HUES64 (cell line): ENCODE data around the gene SEC31A.

Experiments
- H3K27ac ChIP-seq: 2 replicates; pipeline ENCODE4 v1.7.0; 2013; ENCODE audit warnings: low read depth, low read length, inconsistent platforms
- H3K27me3 ChIP-seq: 2 replicates; pipeline ENCODE4 v1.6.1; 2013; ENCODE audit warnings: mild to moderate bottlenecking, low read length; ENCODE audit not compliant: insufficient read depth
- H3K36me3 ChIP-seq: 2 replicates; pipeline ENCODE4 v1.6.1; 2013; ENCODE audit warnings: mild to moderate bottlenecking, low read length; ENCODE audit not compliant: insufficient read depth
- H3K4me1 ChIP-seq: 2 replicates; pipeline ENCODE4 v1.6.1; 2013; ENCODE audit warnings: mild to moderate bottlenecking, low read length, moderate library complexity; ENCODE audit not compliant: insufficient read depth
- H3K4me3 ChIP-seq: 2 replicates; pipeline ENCODE4 v1.5.1; 2013; ENCODE audit warnings: mild to moderate bottlenecking, low read length, moderate library complexity
- H3K9ac ChIP-seq: 2 replicates; pipeline ENCODE4 v1.6.1; 2013; ENCODE audit warnings: mild to moderate bottlenecking, low read depth, low read length
- H3K9me3 ChIP-seq: 2 replicates; pipeline ENCODE4 v1.6.1; 2013; ENCODE audit warnings: low read depth, low read length; ENCODE audit not compliant: insufficient read depth
- WGBS: fragments of 150-250, 120-280 bp; methylation state at CpG from one replicate; pipeline ENCODE4 v1.1.7; 2013; ENCODE audit warnings: missing lambda C conversion rate; 5-methylcytosine and 5-hydroxymethylcytosine counted together

Gene SEC31A

DNA sequence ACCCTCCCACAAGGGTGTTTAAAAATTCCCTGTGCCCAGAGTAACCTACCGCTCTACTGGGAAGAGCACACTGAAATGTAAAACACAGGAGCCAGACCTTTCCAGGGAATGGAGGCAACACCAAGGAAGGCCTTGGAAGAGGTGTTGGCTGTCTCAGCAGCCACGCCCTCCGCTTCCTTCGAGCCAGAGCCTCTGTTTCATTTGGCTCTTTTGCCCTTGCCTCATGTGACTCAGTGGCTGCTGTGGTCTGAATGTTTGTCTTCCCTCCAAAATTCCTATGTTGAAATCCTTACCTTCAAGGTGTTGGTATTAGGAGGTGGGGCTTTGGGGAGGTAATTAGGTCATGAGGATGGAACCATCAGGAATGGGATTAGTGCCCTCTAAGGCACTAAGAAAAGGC is 103.6 kb downstream of the SEC31A start:
- Histone ChIP-seq H3K4me1 (peaks cover 25% of the 10 kb centered on the region), H3K27me3 (peaks cover 100% of the 10 kb centered on the region), H3K27ac (no peak overlapping the region), H3K36me3 (no peaks in the 10 kb centered on the region), H3K9ac (no peak overlapping the region), H3K4me3 (no peak overlapping the region), H3K9me3 (peaks cover 4% of the 10 kb centered on the region; the same call in 1 of the 2 replicates)
- WGBS, result 62% methylated on average over 4 of the region's 4 CpGs

- Histone ChIP-seq H3K27me3 (peaks cover 100% of the 10 kb centered on the region), H3K9me3 (peaks cover 4% of the 10 kb centered on the region; the same call in 1 of the 2 replicates), H3K9ac (no peak overlapping the region), H3K4me1 (peaks cover 27% of the 10 kb centered on the region), H3K27ac (no peak overlapping the region), H3K4me3 (no peak overlapping the region), H3K36me3 (no peaks in the 10 kb centered on the region)
- WGBS, result 39% methylated on average over 4 of the region's 4 CpGs
Measured at GRCh38 chr4:82786828-82787227, 104.1 kb downstream of the SEC31A start.

DNA sequence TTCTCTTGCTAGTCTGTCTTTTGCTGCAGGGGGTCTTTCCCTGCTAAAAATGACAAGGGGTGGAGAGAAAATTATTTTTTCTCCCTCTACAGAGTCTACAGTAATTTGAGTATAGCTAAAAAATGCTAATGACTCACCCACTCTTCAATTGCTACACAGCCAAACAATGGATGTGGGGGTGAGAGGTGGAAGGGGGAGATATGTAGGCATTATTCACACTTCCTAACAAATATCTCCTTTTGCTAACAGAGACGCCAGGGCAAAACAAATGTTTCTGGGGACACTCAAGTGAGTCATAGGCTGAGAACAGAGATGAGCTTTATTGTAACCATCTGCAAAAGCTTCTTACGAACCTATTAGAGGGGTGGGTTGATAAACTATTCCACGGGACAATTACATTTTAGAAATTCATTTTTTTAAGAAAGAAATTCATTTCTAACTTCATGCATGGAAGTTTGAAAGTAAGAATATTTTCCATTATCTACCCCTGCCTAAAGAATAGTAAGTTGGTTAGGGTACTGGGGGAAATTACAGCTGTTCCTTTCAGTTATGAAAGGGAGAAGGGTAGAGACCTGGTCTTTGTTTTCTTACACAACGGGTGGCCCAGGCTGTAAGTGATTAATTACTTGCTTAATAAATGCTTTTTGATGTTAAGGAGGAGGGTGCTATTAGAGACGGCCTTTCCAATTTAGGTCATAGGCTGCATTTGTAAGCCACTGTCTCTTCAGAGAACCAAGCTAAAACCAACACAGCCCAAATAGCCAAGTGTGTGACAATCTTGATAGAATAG is 105.1 kb downstream of the SEC31A start:
- Histone ChIP-seq H3K4me1 (peaks cover 29% of the 10 kb centered on the region), H3K36me3 (no peaks in the 10 kb centered on the region), H3K4me3 (no peak overlapping the region), H3K27me3 (peaks cover 97% of the 10 kb centered on the region), H3K27ac (no peak overlapping the region), H3K9me3 (peaks cover 4% of the 10 kb centered on the region; the same call in 1 of the 2 replicates), H3K9ac (no peak overlapping the region)
- 0% methylated on average over 3 of the region's 5 CpGs for WGBS

DNA sequence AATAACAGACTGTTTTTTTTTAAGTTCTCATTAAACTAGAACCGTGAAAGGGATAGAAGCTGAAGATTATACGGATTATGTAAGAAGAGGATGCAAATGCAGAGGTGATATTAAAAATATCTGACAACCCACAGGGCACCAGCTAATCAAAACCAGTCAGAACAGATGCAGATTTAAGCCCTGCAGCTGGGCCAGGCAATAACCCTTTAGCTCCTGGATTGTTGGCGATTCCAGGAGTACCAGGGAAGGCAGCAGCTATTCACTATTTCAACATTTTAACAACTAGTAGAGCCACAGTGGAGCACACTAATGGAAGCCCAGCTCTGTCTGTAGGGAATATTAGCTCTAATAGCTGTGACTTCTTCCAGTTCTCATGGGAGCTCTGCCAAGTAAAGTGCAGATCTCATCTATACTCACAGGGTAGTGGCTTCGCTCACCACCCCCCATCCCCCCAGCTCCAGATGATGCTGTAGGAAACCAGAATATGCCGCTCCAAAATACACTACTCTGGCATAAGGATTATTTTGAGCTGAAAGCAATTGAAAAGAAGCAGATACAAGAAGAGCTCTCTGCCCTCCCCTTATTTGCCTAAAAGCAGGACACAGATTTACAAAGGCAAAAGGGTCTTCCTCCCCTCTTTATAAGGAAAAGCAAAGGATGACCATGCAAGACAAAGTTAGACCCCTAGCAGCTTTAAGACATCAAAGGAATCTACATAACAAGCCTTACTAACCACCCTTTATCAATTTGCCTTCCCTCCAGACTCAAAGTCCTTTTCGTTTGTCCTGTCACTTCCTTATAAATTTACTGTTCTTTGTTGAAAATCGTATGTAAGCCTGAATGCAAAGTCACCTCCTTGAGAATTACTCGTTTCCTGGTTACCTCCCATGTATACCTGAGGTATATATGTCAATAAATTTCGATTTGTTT is 106.0 kb downstream of the SEC31A start:
- WGBS, result 3% methylated on average over 7 of the region's 9 CpGs
- peak overlapping the region; percentile 8; the same call in 1 of the 2 replicates for H3K4me3 ChIP-seq
- H3K27me3 ChIP-seq, result peaks cover 97% of the 10 kb centered on the region
- no peaks in the 10 kb centered on the region for H3K36me3 ChIP-seq
- peaks cover 4% of the 10 kb centered on the region; the same call in 1 of the 2 replicates for H3K9me3 ChIP-seq
- H3K27ac ChIP-seq, result no peak overlapping the region
- no peak overlapping the region for H3K9ac ChIP-seq
- peaks cover 29% of the 10 kb centered on the region for H3K4me1 ChIP-seq

- Histone ChIP-seq H3K27ac (no peak overlapping the region), H3K36me3 (no peaks in the 10 kb centered on the region), H3K27me3 (peaks cover 90% of the 10 kb centered on the region), H3K9me3 (peaks cover 3% of the 10 kb centered on the region; the same call in 1 of the 2 replicates), H3K9ac (no peak overlapping the region), H3K4me3 (no peak overlapping the region), H3K4me1 (peaks cover 29% of the 10 kb centered on the region)
- 54% methylated on average over 5 of the region's 5 CpGs for WGBS
Measured at GRCh38 chr4:82782626-82783345, 108.2 kb downstream of the SEC31A start.

DNA sequence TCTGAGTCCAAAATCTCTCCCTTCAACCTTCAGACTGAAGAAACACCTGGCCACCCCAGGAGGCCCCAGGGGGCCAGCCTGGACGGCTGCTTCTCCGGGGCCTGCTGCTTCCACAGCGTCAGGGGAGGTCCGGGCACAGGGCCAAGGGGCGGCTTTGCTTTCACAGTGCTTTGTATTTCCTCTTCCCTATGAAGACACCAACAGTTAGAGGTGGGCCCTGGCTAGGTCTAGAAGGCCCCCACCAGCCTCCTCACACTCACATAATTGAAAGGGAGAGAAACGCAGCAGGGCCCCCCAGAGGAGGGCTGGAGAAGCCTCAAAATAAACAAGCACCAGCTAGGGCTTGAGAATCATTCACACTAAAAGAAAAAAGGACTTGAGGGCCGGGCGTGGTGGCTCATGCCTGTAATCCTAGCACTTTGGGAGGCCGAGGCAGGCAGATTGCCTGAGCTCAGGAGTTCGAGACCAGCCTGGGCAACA is 110.2 kb downstream of the SEC31A start:
- Histone ChIP-seq H3K9me3 (no peaks in the 10 kb centered on the region), H3K4me3 (no peak overlapping the region), H3K27ac (no peak overlapping the region), H3K27me3 (peaks cover 85% of the 10 kb centered on the region), H3K36me3 (no peaks in the 10 kb centered on the region), H3K4me1 (peaks cover 24% of the 10 kb centered on the region), H3K9ac (no peak overlapping the region)
- WGBS, result 54% methylated on average over 9 of the region's 10 CpGs

GRCh38 chr4:82780170-82780751 is 110.7 kb downstream of the SEC31A start:
- Histone ChIP-seq H3K36me3 (no peaks in the 10 kb centered on the region), H3K27me3 (peaks cover 84% of the 10 kb centered on the region), H3K27ac (no peak overlapping the region), H3K4me1 (peaks cover 18% of the 10 kb centered on the region), H3K9ac (no peak overlapping the region), H3K4me3 (no peak overlapping the region), H3K9me3 (no peaks in the 10 kb centered on the region)
- WGBS, result 83% methylated on average over 1 of the region's 1 CpG

DNA sequence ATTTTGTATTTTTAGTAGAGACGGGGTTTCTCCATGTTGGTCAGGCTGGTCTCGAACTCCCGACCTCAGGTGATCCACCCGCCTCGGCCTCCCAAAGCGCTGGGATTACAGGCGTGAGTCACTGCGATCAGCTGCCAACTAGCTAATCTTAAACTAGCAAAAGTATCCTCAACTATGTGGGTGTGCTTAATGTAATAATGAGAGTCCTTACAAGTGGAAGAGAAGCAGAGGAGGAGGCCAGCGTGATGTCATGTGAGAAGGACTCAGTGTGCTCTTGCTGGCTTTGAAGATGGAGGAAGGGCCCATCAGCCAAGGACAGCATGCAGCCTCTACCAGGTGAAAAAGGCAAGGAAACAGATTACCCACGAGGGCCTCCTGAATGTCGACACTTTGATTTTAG is 111.9 kb downstream of the SEC31A start:
- Histone ChIP-seq H3K36me3 (no peaks in the 10 kb centered on the region), H3K27ac (no peak overlapping the region), H3K4me3 (no peak overlapping the region), H3K27me3 (peaks cover 78% of the 10 kb centered on the region), H3K9me3 (no peaks in the 10 kb centered on the region), H3K4me1 (peaks cover 7% of the 10 kb centered on the region; the same call in 1 of the 2 replicates), H3K9ac (no peak overlapping the region)
- WGBS, result 95% methylated on average over 10 of the region's 11 CpGs

GRCh38 chr4:82777857-82778525 is 113.0 kb downstream of the SEC31A start:
- 93% methylated on average over 3 of the region's 5 CpGs for WGBS
- Histone ChIP-seq H3K36me3 (no peaks in the 10 kb centered on the region), H3K9ac (no peak overlapping the region), H3K9me3 (no peaks in the 10 kb centered on the region), H3K27ac (no peak overlapping the region), H3K4me3 (no peak overlapping the region), H3K4me1 (peaks cover 6% of the 10 kb centered on the region; the same call in 1 of the 2 replicates), H3K27me3 (peaks cover 72% of the 10 kb centered on the region)

GRCh38 chr4:82776925-82777542 is 113.9 kb downstream of the SEC31A start:
- Histone ChIP-seq H3K4me3 (no peak overlapping the region), H3K27ac (no peak overlapping the region), H3K4me1 (peaks cover 4% of the 10 kb centered on the region; the same call in 1 of the 2 replicates), H3K9ac (no peak overlapping the region), H3K36me3 (no peaks in the 10 kb centered on the region), H3K27me3 (peaks cover 71% of the 10 kb centered on the region), H3K9me3 (no peaks in the 10 kb centered on the region)
- WGBS, result 89% methylated on average over 5 of the region's 5 CpGs
